Activated effector memory CD4-positive, alpha-beta T cell treated with Interleukin-2 at 50 U/mL for 16 hours (primary cell): ENCODE measurements around the gene BAG1.
A peak's percentile ranks its signal among the peaks of the same experiment; 100 is the strongest.

Experiments used
- DNase-seq: peaks from one replicate; pipeline ENCODE4 v3.0.0-alpha.2; 2020

The BAG1 gene

GRCh38 chr9:33264473-33265177, at the start of gene BAG1, which contains the start of gene CHMP5:
Gene BAG1 (minus strand): TSS chr9:33264708.
Gene CHMP5 (plus strand): TSS chr9:33265049. CDS start chr9:33265079, 30 bp downstream.
- DNase-seq = peak; percentile 100

DNA sequence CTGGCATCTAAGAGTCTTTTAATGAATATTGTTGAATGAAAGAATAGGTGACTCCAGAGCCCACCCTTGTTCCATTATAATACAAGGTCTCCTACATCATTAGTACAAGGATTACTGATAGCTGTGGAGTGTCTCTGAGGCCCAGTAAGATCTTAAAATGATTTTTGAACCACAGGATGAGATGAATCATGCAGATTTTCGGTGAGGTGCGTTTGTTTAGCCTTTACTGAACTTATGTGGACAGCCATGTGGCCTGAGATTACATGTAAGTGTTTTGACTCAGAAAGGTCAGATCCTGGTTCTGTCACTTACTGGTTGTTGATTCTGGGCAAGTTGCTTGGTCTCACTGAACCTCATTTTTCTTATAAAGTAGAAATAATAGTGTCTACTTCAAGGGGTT, 47.4 kb upstream of the BAG1 start:
- DNase-seq = no peak

GRCh38 chr9:33310748-33311147, 46.2 kb upstream of the BAG1 start:
- DNase-seq = no peak

DNA sequence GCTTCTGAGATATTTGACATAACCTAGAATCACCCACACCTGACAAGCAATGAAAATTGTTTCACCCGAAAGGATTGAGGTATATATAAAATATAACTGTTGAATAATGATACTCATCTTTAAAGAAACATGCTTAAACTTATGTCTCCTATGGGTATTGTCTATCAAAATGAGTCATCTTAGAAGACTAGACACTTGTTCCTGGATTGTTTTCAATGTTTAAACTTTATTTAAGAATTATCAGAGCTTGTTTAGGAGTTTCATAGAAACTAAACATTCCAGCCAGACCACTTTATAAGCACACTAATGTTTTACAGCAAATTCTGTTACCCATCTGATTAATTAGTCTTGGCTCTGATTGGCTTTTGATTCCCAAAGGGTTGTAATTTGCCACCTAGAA, 45.4 kb upstream of the BAG1 start:
- no peak for DNase-seq

DNA sequence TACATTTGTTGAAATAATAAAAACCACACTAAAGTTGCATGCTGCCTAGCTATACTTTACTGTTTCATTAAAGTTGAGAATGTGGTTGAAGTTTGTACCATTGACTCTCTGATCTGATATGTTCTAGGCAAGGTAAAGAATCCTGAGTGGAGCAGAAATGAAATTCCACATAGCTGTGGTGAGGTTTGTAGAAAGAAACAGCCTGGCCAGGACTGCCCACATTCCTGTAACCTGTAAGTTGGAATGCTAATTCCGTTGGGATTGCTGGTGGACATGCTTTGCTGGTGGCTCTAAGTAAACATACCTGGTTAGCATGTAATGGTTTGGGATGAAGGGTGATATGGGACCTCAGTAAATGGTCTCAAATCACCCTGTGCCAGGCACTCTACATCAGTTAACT, 42.6 kb upstream of the BAG1 start:
- no peak for DNase-seq

DNA sequence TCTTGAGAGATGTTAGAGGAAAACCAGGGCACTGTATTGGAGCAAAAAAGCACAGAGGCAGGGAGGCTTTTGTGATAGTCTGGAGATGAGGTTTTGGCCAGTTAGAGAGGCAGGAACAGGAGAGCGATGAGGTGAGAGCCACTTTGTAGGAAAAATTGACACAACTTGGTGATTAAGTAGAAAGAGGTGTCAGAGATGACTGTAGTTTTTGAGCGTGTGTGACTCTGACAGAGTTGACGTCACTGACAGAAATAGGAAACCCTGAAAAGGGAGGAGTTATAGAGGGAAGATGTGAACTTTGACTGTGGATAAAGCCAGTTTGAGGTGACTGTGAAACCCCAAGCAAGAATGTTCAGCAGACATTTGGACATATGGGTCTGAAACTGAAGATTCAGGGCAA, 41.5 kb upstream of the BAG1 start:
- no peak for DNase-seq

DNA sequence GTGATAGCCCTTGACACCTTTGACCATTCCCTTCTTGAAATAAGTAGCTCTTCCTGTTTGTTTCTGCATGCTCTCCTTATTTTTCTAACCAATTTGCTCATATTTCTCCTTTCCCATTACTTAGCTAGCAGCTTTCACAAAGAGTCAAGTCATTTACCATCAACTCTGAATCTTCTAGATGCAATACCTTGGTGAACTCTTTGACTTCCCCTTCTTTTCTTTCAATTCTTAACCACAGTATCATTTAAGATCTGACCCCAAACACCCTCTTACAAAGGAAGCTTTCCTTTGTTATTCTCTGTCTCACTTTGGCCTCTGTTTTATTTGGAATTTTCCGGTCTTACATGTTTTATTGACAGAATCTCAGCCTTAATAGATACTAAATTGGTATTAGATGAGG, 39.9 kb upstream of the BAG1 start:
- DNase-seq = no peak

- DNase-seq = no peak
These were observed 36.0 kb upstream of the BAG1 start for GRCh38 chr9:33300546-33300945.

- no peak for DNase-seq
These were observed 32.9 kb upstream of the BAG1 start for GRCh38 chr9:33297432-33297831.

DNA sequence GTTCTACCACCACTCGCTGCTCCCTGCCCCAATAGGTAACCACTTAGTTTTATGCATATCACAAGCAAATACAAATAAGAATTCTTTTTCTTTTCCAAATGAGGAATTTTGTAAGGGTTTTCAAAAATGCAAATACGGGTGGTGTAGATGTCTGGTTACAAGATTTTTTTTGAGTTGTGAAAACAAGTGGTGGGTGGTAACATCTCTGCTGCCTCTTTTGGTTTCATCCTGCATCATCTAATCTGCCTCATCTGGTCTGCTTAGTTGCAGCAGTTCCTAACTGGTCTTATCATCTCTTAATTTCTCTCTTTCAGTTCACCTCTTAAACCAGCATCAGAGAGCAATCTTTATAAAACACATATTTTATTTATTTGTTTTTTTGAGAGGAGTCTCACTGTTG, 31.1 kb upstream of the BAG1 start:
- no peak for DNase-seq

GRCh38 chr9:33294670-33295432, 30.3 kb upstream of the BAG1 start:
- no peak for DNase-seq

DNA sequence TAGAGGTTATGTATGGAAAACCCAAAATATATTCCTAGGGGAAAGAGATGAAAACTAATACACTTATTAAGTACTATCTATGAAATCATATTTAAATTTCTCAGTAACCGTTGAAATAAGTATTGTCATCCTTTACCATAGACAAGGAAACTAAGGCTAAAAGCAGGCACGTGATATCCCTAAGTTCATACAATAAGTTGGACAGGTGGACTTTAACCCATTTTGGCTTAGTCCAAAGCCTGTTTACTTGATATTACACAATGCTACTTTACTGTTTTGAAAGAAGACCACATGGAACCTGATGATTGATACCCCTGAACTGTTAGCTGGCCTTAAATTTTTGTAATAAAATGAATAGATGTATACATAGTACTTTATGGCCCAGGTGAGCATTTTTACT, 29.3 kb upstream of the BAG1 start:
- no peak for DNase-seq

DNA sequence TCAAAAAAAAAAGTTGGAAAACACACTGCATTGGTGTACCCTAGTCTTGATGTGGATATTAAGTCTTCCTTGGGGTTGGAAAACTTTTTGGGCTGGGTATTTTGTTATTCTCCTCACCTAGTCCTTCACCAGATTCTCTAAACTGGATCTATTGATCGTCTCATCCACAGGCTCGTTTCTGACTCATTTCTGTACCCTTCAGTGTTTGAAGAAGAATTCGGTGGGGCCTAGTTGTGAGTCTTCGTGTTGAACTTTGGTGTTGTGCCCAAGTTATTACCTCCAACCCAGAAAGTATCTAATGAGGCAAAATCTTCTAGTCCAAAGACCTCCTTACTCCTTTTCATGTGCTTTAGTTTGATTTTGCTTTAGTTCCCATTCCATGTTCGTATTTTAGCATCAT, 27.4 kb upstream of the BAG1 start:
- DNase-seq = no peak

DNA sequence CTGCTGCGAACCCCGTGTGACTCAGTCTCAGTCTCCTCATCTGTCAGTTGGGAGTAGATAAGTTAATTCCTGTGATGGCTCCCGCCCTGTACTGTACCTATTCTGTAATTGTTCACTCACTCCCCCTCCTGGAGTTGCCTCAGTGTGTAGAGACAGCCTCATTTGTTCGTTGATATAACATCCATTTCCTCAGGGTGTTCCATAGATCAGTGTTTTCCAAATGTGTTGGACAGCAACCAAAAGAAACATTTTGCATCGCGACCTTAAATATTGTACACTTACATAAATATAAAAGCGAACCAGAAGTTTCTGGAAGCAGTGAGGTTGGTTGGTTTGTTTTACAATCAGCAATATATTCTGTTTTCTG, 26.5 kb upstream of the BAG1 start:
- DNase-seq = no peak

- peak; percentile 98 for DNase-seq
These were observed 25.9 kb upstream of the BAG1 start, which contains the start of gene NFX1 for GRCh38 chr9:33290247-33291030. Gene NFX1 (plus strand): TSS chr9:33290516. CDS start chr9:33290573, 57 bp downstream.

GRCh38 chr9:33289936-33290246, 25.4 kb upstream of the BAG1 start:
- DNase-seq = no peak

DNA sequence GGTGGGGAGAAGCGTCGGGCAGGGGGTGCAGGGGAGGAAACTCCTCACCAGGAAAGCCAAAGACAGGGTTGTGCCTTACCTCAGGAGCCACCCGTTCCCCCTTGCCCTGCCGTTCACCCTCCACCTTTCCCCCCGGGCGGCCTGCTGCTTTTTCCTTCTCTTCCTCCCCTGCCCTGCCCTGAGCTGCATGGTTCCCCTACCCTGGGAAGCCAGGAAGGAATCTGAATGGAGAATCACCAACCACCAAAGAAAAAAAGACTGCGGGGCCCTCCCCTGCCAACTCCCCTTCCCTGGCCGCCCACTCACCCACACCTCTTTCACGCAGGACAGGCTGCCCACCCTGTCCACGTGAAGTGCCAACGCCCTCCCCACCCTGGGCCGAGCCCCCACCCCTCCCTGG, 25.0 kb upstream of the BAG1 start:
- peak; percentile 13 for DNase-seq

DNA sequence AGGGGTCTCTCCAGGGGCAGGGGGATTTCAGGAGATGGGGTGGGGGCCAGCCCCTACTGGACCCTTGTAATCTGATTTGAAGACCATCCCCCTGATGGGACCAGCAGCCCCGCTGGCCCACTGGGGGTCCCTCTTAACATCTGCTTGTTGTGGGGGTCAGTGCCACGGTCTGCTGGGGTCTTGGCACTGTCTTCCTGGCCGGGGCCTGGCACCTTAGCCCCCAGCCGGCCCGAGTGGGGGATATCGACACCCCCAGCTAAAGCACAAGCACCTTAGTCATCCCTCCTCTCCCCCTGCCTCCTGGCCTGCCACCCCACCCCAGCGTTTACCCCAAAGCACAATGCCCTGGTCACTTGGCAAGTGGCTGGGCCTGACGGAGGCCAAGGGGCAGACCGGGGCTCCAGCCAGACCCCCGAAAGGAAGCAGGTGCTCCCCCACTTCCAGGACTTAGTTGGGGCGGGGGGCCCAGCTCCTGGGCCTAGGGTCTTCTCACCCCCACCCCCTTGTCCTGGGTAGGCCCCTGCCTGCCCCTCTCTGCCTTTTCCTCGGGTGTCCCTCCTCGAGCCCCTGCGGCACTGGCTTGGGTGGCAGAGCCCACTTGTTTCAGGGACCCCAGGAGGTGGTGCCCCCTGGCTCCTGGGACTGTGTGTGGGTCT, 24.4 kb upstream of the BAG1 start:
- no peak for DNase-seq

DNA sequence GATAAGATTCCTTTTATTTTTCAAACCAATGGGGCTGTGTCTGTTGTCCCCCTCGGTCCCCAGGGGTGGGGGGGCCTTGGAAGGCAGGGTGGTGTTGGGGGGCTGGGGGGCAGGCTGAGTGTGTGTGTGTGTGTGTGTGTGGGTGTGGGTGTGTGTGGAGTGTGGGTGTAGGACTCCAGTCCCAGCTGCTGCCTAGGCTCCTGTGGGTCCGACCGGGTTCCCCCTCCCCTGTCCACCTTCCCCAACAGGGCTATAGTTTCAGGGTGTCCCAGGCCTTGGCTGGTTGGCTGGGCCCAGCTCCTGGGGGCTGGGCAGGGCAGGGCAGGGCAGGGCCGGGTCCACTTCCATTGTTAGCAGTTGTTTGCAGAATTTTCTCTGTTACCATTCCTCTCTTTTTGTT, 23.7 kb upstream of the BAG1 start:
- DNase-seq = no peak

DNA sequence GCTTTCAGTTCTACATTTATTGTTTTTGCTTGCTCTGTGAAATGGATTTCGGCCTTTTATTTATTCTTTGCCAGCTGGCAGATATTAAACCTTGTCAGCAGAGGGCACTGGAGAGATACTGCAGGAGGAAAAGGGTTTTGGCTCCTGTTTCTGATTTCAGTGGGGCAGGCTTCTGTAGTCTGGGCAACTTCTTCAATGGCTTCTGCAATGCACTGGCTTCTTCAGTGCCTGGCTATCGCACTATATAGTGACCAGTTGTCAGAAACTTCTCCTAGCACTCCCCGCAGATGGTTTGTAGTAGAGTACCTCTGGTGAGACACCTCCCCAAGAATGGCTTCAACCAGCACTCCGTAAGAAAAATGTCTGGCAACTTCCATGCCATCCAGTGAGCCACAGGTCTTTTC, 22.6 kb upstream of the BAG1 start:
- DNase-seq = peak; percentile 16

DNA sequence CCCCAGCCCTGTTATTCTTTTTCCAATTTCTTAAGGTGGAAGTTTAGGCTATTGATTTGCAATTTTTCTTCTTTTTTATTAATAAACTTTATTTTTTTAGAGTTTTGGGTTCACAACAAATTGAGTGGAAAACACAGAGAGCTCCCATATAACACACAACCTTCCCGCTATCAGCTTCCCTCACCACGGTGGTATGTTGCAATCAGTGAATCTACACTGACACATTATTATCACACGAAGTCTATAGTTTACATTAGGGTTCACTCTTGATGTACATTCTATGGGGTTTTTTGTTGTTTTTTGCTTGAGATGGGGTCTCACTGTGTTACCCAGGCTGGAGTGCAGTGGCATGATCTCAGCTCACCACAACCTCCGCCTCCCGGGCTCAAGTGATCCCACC, 21.0 kb upstream of the BAG1 start:
- DNase-seq = no peak

GRCh38 chr9:33277484-33277883, 13.0 kb upstream of the BAG1 start:
- no peak for DNase-seq

GRCh38 chr9:33273972-33274328, 9.4 kb upstream of the BAG1 start:
- DNase-seq = no peak
